Testis (tissue), 3 donors: Measurements from ENCODE around the gene DIAPH2. TPM values are rescaled to one million over a fixed set of nuclear protein-coding genes. Genes with fewer than 3 reads are reported as not detected.

Experiments used
- DNase-seq: peaks from one replicate; pipeline ENCODE4 v3.0.0-alpha.2; 2019
- H3K27ac ChIP-seq, 2 donors: fragments of 200-600 bp; sonication (generic); one replicate each; pipeline ENCODE4 v1.5.1; 2019
- H3K27me3 ChIP-seq: fragments of 200-600 bp; sonication (generic); one replicate; pipeline ENCODE4 v1.5.1; 2019
- H3K36me3 ChIP-seq: fragments of 200-600 bp; sonication (generic); one replicate; pipeline ENCODE4 v1.5.1; 2017; ENCODE audit warnings: low read depth; ENCODE audit errors: missing control alignments
- H3K4me1 ChIP-seq: fragments of 200-600 bp; sonication (generic); one replicate; pipeline ENCODE4 v1.5.1; 2019
- H3K4me3 ChIP-seq, 2 donors: fragments of 200-600 bp; sonication (generic); one replicate each; pipeline ENCODE4 v1.5.1; 2017 to 2019
- H3K9me3 ChIP-seq: fragments of 200-600 bp; sonication (generic); one replicate; pipeline ENCODE4 v1.5.1; 2017
- POLR2A ChIP-seq: fragments of 450-650 bp; IDR thresholded peaks from one replicate; pipeline ENCODE4 v1.6.1; 2017; ENCODE audit warnings: antibody characterized with exemption, mild to moderate bottlenecking, moderate library complexity
- WGBS, 2 donors: methylation state at CpG; one replicate each; pipeline ENCODE4 v1.1.5; 2018; 5-methylcytosine and 5-hydroxymethylcytosine counted together
- intact Hi-C: fragments of 100-400 bp; cut with DNase I; formaldehyde crosslinking; loops from one replicate; pipeline ENCODE4 v1.15.1; 2023; ENCODE audit warnings: low total_unique reads
- polyA plus RNA-seq: library from polyadenylated mRNA; stranded (reverse); fragments of 350-450 nt; fragmentation: Illumina TruSeq; extraction: RNeasy Lipid Tissue Mini Kit (QIAGEN cat#74804); gene quantifications from one replicate; pipeline ENCODE4 v1.2.3, GENCODE V29; 2014; ENCODE audit warnings: low read depth, low replicate concordance; ENCODE audit not compliant: insufficient read depth
- total RNA-seq, 2 donors: library from RNA; depleted of rRNA; stranded (reverse); fragments of >200 nt; gene quantifications; one replicate each; pipeline ENCODE4 v1.2.3, GENCODE V29; 2016
- TF ChIP-seq, protein P1 (sequence below), 3 experiments: fragments of 450-650 bp in 2 of 3; fragments of 200-600 bp in 1 of 3; sonication (generic) in 1 of 3; IDR thresholded peaks; one replicate each; pipeline ENCODE4 v1.5.1; 2016 to 2019; ENCODE audit warnings: antibody characterized with exemption in 3 of 3, mild to moderate bottlenecking in 2 of 3, moderate library complexity in 1 of 3

The DIAPH2 gene
- total and polyA plus RNA-seq, 3 donors from 2014 or later = 13.1 to 68.3 (median 67.4) TPM

DNA sequence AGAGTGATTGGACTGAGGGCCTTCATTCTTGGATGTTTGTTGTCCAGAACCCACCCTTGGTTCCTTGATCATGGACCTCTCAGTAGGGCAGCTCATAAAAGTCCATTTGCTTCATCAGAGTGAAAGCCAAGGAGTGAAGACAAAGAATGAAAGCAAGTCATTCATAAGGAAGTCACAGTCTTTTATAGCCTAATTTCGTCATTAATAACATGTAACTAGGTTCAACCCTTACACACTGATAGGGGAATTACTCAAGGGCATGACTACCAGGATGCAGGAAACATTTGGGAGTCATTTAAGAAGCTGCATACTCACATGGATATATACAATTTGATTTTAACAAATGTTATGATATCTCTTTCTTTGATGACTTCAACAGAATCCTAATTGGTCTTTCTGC lies 294.3 kb downstream of the DIAPH2 start:
- Histone ChIP-seq H3K27ac (no peak overlapping the region), H3K4me3 (no peak overlapping the region), H3K4me1 (no peaks in the 10 kb centered on the region), H3K27me3 (no peaks in the 10 kb centered on the region), H3K36me3 (no peaks in the 10 kb centered on the region), H3K9me3 (no peaks in the 10 kb centered on the region)
- TF ChIP-seq, protein P1, sequence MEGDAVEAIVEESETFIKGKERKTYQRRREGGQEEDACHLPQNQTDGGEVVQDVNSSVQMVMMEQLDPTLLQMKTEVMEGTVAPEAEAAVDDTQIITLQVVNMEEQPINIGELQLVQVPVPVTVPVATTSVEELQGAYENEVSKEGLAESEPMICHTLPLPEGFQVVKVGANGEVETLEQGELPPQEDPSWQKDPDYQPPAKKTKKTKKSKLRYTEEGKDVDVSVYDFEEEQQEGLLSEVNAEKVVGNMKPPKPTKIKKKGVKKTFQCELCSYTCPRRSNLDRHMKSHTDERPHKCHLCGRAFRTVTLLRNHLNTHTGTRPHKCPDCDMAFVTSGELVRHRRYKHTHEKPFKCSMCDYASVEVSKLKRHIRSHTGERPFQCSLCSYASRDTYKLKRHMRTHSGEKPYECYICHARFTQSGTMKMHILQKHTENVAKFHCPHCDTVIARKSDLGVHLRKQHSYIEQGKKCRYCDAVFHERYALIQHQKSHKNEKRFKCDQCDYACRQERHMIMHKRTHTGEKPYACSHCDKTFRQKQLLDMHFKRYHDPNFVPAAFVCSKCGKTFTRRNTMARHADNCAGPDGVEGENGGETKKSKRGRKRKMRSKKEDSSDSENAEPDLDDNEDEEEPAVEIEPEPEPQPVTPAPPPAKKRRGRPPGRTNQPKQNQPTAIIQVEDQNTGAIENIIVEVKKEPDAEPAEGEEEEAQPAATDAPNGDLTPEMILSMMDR (IDR thresholded peaks at IDR 0.05) = no peak
- no peak for TF ChIP-seq POLR2A
- intact Hi-C loops = no loop called here
- 46 to 67% methylated on average over 1 of the region's 1 CpG for WGBS, 2 donors
- no peak for DNase-seq

GRCh38 chrX:96979766-96980165 lies 295.1 kb downstream of the DIAPH2 start:
- DNase-seq = no peak
- intact Hi-C loops = no loop called here
- Histone ChIP-seq H3K36me3 (no peaks in the 10 kb centered on the region), H3K4me1 (no peaks in the 10 kb centered on the region), H3K9me3 (no peaks in the 10 kb centered on the region), H3K4me3 (no peak overlapping the region), H3K27me3 (no peaks in the 10 kb centered on the region), H3K27ac (no peak overlapping the region)
- WGBS, 2 donors = 69 to 78% methylated on average over 2 to 4 of the region's 5 CpGs
- TF ChIP-seq, protein P1 (IDR thresholded peaks at IDR 0.05) = no peak
- TF ChIP-seq POLR2A = no peak

GRCh38 chrX:96982161-96982560 lies 297.5 kb downstream of the DIAPH2 start:
- Histone ChIP-seq H3K4me3 (no peak overlapping the region), H3K9me3 (no peaks in the 10 kb centered on the region), H3K36me3 (no peaks in the 10 kb centered on the region), H3K4me1 (no peaks in the 10 kb centered on the region), H3K27me3 (no peaks in the 10 kb centered on the region), H3K27ac (no peak overlapping the region)
- intact Hi-C loops = no loop called here
- no peak for TF ChIP-seq POLR2A
- TF ChIP-seq, protein P1 (IDR thresholded peaks at IDR 0.05) = no peak
- no peak for DNase-seq
- 32 to 47% methylated on average over 1 of the region's 1 CpG for WGBS, 2 donors

DNA sequence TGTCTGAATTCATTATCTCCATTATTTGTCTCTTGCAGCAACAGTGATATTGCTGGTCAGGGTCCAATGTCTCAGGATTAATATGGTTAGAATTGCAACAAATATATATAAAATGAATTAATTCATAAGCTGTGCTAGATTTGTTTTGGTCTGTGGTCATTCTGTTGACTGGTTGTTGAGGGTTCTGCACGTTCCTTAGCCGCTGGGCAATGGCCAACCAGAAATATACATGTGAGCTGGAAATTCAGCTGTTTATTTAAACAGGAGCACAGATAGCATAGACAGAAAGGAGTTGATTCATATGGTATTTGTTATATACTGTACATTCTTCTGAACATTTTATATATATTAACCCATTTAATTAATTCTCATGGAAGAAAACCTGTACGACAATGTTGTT lies 299.9 kb downstream of the DIAPH2 start:
- Histone ChIP-seq H3K27ac (no peak overlapping the region), H3K4me3 (no peak overlapping the region), H3K9me3 (no peaks in the 10 kb centered on the region), H3K27me3 (no peaks in the 10 kb centered on the region), H3K36me3 (no peaks in the 10 kb centered on the region), H3K4me1 (no peaks in the 10 kb centered on the region)
- no peak for DNase-seq
- WGBS, 2 donors = 74 to 80% methylated on average over 3 of the region's 3 CpGs
- intact Hi-C loops = no loop called here
- TF ChIP-seq, protein P1 (IDR thresholded peaks at IDR 0.05) = no peak
- no peak for TF ChIP-seq POLR2A

- Histone ChIP-seq H3K4me3 (no peak overlapping the region), H3K27me3 (no peaks in the 10 kb centered on the region), H3K4me1 (no peaks in the 10 kb centered on the region), H3K27ac (no peak overlapping the region), H3K36me3 (no peaks in the 10 kb centered on the region), H3K9me3 (no peaks in the 10 kb centered on the region)
- TF ChIP-seq, protein P1 (IDR thresholded peaks at IDR 0.05) = no peak
- no peak for TF ChIP-seq POLR2A
- no peak for DNase-seq
- 64 to 86% methylated on average over 2 of the region's 2 CpGs for WGBS, 2 donors
- intact Hi-C loops = no loop called here
Measured at GRCh38 chrX:96985046-96985445, 300.4 kb downstream of the DIAPH2 start.
